Activated CD8-positive, alpha-beta memory T cell treated with anti-CD3 and anti-CD28 coated beads, Interleukin-2, amount 50 U/mL, for 1 hour (primary cell): ENCODE data around the gene METAP2.

Experiments
- DNase-seq: peaks from one replicate; pipeline ENCODE4 v3.0.0-alpha.2; 2020; ENCODE audit errors: extremely low read depth

METAP2 gene

DNA sequence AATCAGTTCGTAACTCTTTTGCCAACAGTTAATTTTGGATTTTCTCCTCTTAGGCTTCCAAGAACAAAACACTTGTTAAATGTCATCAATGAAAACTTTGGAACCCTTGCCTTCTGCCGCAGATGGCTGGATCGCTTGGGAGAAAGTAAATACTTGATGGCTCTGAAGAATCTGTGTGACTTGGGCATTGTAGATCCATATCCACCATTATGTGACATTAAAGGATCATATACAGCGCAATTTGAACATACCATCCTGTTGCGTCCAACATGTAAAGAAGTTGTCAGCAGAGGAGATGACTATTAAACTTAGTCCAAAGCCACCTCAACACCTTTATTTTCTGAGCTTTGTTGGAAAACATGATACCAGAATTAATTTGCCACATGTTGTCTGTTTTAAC, 39.6 kb downstream of the METAP2 start:
- DNase-seq: no peak

DNA sequence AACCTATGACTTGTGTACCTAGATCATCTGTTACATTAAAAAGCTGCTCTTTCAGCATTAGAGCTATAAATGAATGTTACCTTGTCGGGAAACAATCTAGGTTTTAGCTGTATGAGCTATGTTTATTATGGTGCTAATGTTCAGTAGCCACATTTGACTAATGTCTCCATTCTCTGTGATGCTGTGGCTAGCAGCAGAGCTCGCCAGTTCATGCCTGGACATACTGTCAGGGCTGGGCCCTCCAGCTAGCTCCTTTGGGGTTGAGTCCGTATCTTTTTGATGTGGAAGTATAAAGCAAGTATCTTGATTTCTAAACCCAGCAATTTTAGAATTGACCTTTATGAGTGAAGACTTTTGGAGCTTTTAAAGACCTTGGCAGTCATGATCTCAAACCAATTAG, 41.2 kb downstream of the METAP2 start:
- DNase-seq: no peak

DNA sequence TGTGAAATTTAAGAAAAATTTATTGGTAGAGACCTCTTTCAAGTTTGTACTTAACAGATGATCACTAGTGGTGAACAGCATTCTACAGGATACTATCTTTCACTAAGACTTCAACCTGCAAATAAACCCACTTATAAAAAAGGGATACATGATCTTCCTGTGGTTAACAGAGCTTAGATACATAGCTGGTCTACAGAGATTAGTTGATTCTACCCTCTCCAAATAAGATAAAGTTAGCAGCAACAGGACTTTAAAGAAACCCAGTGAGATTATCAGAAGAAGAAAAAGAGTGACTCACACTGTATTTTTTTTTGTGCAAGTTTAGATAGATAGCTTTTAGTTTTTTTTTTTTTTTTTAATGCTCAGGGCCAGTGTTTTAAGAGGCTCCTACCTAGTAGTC, 42.8 kb downstream of the METAP2 start:
- DNase-seq: no peak

DNA sequence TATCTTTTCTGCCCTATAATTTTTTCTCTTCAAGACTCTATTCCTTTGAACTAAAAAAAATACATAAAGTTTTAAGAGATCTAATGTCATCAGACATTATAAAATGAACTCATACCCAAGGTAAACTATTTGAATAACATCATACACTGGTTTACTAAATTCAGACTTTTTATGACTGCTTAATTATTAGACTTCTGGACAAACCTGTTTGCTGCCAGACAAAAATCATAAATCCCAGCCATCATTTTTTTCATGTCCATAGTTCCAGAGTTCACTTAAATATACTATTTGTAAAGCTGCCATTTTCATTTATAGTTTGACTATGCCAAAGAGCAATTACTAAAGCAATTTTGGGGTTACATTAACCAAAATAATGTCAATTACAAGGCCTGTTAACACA, 43.3 kb downstream of the METAP2 start:
- no peak for DNase-seq

DNA sequence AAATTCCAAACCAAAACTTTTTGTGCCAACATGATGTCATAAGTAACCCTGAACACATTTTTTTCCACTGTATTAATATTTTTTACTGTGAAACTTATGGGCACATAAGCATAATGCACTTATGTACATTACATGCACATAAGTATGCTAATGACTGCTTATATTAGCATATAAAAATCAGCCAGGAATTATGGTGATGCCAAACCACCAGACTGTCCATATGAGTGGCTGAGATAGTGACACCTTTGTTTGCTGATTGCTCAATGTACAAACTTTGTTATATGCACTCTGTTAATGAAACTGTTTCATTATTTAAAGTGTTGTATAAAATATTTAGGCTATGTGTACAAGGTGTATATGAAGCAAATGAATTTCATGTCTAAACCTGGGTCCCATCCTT, 45.0 kb downstream of the METAP2 start:
- DNase-seq: no peak

DNA sequence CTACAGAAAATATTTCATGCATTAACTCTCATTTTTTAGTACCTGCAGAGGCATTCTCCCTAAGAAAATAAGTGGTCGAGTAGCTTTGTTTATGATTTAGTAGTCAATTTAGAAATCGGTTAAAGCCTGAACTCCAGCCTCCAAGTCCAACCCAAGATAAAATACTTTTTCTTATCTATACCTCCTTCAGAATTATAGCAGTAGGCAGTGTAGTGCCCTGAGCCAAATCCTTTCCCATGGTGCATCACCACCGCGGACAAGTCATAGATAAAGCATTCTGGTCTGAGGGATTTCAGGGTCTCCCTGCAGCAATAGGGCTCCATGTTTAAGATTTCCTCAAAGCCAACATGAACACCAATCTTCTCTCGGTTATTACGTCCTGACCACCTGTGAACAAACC, 46.9 kb downstream of the METAP2 start:
- DNase-seq: no peak

DNA sequence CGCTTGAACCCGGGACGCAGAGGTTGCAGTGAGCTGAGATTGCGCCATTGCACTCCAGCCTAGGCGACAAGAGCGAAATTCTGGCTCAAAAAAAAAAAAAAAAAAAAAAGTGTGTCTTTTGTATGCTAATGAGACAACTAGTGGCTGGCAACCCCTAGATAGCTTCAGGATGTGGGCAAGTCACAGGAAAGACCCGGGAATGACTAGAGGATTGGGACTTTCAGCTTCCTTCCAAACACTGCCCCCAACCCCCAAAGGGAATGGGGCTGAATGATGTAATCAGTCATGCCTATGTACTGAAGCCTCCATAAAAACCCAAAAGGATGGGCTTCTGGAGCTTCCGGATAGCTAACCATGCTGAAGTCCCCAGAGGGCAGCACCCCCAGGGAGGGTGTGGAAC, 48.7 kb downstream of the METAP2 start:
- DNase-seq: no peak

DNA sequence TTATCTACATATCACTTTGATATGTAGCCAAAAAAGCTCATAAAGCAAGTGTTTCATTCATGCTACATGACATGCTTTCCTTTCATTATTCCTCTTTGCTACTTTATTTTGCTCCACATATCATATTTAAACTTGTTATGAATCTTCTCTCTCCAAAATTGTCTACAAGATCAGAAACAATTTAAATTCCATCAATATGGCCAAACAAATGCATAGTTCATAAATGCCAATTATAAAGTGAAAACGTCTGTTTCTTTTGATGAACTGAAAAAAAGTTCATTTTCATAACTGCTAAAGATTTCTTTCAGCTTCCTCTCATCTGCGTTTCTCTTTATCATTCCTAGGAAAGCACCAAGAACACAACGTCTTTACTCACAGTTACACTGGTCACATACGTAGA, 54.5 kb downstream of the METAP2 start:
- no peak for DNase-seq

DNA sequence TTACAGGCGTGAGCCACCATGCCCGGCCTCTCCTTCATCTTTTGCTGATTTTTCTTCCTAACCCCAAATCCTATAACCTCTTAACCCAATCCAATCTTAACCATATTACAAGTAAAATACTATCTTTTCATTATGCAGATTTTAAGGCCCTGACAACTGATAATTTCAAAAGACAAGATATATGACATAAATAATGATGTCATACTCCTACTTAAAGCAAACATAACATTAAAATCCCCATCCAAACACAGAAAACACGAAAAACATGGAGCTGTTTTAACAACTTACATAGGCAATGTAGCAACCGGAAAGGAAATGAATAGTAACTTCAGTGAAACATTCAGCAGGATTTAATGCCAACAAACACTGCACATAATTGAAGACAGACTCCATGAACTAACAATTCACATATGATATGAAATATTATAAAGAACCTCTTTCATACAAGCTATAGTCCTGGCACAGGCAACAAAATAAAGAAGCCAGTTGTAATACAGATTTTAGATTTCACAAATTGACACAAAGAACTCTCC, 55.8 kb downstream of the METAP2 start:
- no peak for DNase-seq

DNA sequence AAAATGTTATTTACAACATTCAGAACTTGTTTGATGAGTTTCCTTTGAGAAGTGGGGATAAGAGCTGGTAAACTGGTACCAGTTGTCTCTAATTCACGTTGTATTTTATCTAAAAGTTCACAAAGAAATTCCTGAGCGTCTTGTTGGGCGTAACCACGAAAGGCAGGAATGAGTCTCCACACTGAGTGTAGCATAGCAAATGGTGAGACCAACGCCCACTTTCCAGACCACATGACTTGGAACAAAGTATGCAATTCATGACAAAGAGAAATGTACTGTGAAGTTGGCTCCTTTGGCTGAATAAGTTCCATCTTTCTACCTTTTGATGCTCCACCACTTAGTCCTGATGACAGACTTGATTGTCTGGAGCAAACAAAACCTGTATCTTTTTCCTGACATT, 58.9 kb downstream of the METAP2 start:
- DNase-seq: no peak

DNA sequence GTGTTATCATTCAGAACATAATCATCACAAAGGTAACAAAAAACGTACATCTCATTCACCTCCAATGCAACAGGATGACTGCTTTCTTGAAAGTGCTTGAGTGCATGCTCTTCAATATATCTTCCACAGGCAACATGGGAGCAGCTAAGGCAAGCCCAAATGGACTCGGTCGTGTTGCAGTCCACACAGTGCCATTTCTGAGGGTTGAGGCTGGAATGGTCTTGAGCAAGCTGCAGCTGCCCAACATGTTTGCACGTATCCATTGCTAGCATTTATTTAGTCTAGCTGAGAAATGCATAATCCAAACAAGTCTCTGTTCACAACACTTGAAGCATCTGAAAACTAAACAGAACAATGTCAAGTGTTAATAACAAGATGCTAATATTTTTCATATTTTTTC, 60.0 kb downstream of the METAP2 start:
- no peak for DNase-seq

DNA sequence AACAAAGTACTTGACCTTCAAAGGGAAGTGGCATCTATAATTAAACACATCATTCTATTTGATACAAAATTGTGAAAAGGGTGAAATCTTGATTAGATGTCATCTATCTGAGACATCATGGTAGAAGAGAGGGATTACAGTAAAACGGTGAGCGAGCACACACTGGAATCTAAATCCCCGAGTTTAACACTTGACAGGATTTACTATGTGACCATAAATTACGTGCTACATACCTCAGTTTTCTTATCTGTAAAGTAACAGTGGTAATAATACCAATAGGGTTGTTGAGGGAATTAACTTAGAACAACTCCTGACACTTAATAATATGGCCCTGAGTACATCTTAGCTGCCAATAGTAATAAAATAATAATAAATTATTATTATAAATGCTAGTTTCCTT, 64.1 kb downstream of the METAP2 start:
- no peak for DNase-seq

DNA sequence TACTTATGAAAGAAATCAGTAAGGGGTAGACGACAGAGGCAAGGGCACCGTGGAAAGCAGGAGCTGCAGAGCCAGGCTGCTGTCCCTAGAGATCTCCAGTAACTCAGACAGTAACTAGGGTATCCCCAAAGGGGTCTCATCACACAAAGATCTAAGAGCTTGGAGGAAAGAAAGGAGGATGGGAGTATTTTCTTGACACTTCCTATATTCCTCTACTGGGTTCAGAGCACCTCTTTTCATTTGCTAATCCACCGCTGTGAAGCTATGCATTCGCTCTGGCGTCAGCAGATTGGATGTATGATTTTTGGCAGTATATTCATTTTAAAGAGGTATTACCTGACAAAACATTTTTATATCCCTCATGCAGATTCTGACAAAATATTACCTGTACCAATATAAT, 64.7 kb downstream of the METAP2 start:
- no peak for DNase-seq

DNA sequence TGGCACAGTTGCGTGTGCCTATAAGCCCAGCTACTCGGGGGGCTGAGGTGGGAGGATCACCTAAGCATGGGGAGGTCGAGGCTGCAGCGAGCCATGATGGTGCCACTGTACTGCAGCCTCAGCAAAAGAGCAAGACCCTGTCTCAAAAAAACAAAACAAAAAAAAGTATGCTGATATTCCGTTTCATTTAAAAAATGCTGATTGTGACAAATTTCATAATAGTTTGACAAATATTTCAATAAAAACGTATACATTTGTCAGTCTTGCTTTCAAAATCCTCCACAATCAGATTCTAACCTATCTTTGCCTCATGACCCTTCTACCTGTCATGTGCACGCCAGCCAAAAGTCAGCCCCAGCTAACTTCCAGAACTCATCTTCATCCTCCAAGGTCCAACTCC, 67.5 kb downstream of the METAP2 start:
- DNase-seq: no peak

DNA sequence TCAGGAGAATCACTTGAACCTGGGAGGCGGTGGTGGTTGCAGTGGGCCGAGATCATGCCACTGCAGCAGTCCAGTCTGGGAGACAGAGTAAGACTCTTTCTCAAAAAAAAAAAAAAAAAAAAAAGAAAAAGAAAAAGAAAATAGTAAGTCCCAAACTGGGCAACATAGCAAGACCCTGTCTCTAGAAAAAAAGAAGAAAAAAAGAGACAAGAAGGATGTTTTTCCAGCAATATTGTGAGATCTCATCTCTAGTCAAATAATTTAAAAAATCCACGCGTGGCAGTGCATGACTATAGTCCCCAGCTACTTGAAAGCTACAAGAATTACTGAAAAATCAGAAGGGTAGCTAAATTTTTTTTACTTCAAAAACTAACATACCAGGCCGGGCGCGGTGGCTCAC, 69.4 kb downstream of the METAP2 start:
- no peak for DNase-seq

DNA sequence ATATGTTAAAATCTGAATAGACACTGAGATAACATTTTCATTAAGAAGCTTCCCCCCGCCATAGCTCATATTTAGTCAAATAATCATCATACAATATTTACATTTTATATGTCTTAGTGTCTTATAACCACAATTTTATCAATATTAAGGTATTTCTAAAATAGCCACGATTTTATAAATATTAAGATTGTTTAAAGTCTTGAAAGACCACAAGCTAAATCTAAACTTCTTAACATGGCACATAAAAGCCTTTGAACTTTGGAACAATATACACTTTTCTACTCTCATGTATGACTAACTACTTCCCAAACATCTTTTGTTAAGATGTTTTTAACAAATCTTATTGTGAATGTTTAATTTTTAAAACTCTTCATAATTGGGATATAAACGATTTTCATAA, 70.8 kb downstream of the METAP2 start:
- no peak for DNase-seq

DNA sequence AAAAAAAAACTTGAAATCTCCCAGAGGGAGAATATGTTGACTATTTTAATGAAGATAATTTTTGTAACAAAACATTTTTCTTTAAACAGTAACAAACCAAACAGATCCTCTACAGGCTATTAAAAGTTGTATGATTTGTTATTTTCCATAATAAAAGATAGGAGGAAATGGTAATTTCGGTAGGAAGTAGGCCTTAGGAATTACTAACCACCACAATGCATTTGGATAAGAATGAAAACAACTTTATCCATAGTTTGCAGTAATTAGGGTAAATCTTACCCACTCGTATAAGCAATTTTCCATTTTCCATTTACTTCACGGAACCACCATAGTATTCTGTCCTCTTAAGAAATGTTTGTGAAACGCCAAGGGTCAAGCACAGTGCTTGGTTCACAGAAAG, 71.4 kb downstream of the METAP2 start:
- DNase-seq: no peak

DNA sequence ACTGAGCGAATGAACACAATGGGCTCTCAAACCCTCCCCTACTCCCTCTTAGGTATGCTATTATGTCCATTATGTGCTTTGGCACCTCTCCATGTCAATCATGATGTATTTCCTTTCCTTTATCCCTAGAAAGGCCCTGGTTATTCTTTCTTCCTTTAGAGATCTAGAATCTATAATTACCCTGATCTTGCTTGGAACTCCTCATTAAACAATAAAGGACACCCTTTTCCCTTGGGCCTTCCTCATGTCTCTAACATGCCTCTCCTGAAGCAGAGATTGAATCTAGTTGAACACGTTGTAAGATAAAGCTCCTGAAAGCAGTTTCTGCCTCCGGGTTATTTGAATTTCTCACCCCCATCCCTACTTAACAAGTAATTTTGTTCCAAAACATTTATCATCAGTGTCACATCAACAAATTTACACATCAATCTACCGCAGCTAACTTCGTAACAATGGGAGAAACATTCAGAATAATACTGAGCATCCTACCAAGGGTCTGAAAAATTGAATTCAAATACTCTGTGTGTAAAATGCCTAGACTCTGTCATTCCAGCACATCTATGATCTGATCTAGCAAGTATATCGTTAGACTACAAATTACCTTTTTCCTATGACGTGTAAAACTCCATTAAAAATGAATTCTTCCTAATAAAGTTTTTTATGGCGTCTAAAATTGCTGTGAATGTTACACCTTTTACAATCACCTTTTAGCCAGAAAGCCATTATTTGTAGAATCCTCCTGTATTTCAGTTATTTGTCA, 72.0 kb downstream of the METAP2 start:
- no peak for DNase-seq

DNA sequence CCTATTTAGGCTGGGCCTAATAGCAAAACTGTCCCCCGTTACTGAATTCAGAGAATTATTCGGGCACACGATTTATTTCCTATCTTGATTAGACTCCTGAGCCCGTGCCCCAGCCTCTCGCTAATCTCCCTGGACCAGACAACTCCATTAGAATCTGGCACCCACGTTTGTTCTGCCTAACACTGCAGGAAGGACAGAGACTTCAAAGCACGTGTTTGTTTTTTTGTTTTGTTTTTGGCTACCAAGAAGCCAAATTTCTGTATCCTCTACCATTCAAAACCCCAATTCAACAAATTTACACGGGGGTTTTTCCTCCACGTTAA, 72.5 kb downstream of the METAP2 start:
- no peak for DNase-seq

DNA sequence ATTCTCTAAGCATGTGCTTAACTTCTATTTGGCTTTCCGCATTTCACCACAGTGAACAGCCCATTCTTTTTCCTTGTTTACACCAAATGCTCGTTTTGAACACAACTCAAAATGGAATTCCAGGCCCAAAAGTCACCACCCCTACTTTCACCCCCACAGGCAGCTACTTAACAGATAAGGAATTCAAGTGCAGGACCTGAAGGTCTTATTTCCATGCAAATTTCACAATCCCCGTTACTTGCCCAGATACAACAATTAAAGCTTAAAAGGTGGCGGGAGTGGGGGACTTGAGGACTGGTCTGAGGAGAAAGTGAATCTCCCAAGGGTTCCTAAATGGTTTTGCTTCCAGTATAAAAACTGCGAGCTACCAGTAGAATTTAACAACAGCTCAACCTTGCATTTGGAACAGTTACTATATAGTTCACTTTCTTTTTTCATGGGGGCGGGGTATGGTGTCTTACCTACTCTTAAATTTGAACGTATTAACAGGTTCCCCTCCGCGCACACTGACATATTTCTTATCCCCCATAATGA, 73.6 kb downstream of the METAP2 start:
- DNase-seq: no peak

DNA sequence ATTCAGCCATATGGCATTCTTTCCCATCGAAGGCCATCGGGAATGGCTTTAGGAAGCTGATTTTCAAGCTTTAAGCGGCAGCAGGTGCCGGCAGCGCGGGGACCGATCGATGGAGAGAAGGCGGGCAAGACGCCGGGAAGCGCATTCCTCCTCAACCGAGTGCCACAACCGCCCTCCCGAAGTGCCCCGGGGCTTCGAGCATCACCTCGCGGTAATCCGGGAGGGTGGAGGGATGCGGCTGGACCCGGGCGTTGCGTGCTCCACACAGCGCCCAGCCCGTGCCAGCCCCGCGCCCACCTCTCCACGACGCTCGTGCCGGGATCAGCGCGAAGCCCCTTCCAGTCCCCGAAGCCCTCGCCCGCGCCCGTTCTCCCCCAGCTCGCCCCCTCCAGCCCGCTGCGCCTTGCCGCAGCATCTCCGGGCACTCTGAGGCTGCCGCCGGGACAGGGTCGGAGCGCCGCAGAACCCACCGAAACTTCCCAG, 74.1 kb downstream of the METAP2 start:
- DNase-seq: no peak

DNA sequence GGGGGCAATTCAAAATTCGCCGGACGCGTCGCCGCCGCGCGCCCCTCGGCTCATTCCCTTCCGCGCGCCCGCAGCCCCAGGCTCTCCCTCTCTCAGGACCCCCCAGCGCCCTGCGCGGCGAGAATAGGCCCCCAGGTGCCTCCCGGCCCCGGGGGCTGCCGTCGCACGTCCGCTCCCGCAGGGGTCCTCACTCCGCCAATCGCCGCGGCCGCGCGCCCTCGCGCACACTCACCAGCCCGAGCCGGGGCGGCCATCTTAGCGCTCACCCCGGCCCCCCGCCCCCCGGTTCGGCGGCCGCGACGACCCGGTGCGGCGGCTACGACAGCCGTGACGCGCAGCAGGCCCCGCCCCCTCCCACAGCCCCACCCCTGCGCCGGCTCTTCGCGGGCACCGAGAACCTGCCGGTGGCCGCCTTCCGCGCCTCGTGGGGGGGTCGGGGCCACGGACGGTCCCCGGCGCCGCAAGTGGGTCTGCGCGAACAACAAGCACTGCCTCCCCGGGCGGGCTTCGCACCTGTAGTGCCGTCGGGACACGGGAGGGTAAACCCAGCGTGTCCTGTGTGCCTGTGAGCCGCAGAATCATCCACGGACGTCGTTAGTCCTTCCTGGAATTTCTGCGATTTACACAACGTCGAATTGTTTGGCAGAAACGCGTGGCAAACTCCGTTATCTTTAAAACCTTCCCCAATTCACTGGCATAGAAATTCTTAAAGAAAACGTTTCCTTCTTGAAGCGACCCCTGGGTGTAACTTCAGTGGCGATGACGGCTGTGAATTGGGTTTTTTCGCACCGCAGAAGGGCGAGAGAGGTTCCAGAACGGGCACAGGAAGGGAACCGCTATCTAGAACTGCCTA, 74.8 kb downstream of the METAP2 start:
- DNase-seq: no peak
